Adrenal gland (tissue), 5 donors: ENCODE data around the gene TOGARAM2.

Source experiments
- CTCF ChIP-seq, 6 experiments: fragments of 450-650 bp in 4 of 6; fragments of 200-600 bp in 2 of 6; sonication (generic) in 1 of 6; IDR thresholded peaks; 1 replicate in 5 of 6; 2 replicates in 1 of 6; pipeline versions ENCODE4 v1.5.1 to v1.8.0; 2016 to 2021; ENCODE audit warnings: antibody characterized with exemption in 6 of 6, mild to moderate bottlenecking in 2 of 6, moderate library complexity in 1 of 6
- POLR2A ChIP-seq, 2 donors: fragments of 450-650 bp; IDR thresholded peaks; one replicate each; pipeline ENCODE4 v1.6.1; 2017; ENCODE audit warnings: antibody characterized with exemption in 2 of 2, mild to moderate bottlenecking in 2 of 2, moderate library complexity in 1 of 2
- donor health status: DM: no; HTN: no; CAD: no.

GRCh38 chr2:29060441-29060840 lies 79.3 kb downstream of the TOGARAM2 start:
- TF ChIP-seq CTCF (IDR thresholded peaks at IDR 0.05) (no peak), POLR2A (IDR thresholded peaks at IDR 0.05) (no peak)
